Spleen (tissue), 11 donors: ENCODE results near the gene UQCR10. TPM values are rescaled to one million over a fixed set of nuclear protein-coding genes. Genes with fewer than 3 reads are reported as not detected.

Experiments used
- DNase-seq: peaks from one replicate; pipeline ENCODE4 v3.0.0-alpha.2; 2020
- H3K27ac ChIP-seq, 8 donors: fragments of 200-600 bp; sonication (generic) in 7 of 8; 1 replicate in 4 of 8; 2 replicates in 4 of 8; pipeline versions ENCODE4 v1.5.0 to v1.8.0; 2016 to 2021; ENCODE audit warnings: inconsistent platforms in 4 of 8, mild to moderate bottlenecking in 4 of 8, moderate library complexity in 1 of 8
- H3K27me3 ChIP-seq, 7 donors: fragments of 200-600 bp; sonication (generic) in 6 of 7; replicated peaks in 1 of 7; 1 replicate in 4 of 7; 2 replicates in 3 of 7; pipeline versions ENCODE4 v1.5.0 to v1.8.0; 2016 to 2021; ENCODE audit warnings: inconsistent platforms in 3 of 7, mild to moderate bottlenecking in 1 of 7
- H3K36me3 ChIP-seq, 6 donors: fragments of 200-600 bp; sonication (generic) in 5 of 6; 1 replicate in 4 of 6; 2 replicates in 2 of 6; pipeline versions ENCODE4 v1.5.0 to v1.8.0; 2016 to 2021; ENCODE audit warnings: inconsistent platforms in 2 of 6
- H3K4me1 ChIP-seq, 6 donors: fragments of 200-600 bp; sonication (generic) in 5 of 6; 1 replicate in 3 of 6; 2 replicates in 3 of 6; pipeline versions ENCODE4 v1.5.0 to v1.8.0; 2016 to 2021; ENCODE audit warnings: inconsistent platforms in 3 of 6
- H3K4me3 ChIP-seq, 8 donors: fragments of 200-600 bp; sonication (generic) in 7 of 8; 1 replicate in 4 of 8; 2 replicates in 4 of 8; pipeline versions ENCODE4 v1.5.0 to v1.8.0; 2016 to 2021; ENCODE audit warnings: inconsistent platforms in 4 of 8, mild to moderate bottlenecking in 4 of 8, moderate library complexity in 2 of 8
- H3K9me3 ChIP-seq, 8 donors: fragments of 200-600 bp; sonication (generic) in 7 of 8; 1 replicate in 4 of 8; 2 replicates in 4 of 8; pipeline versions ENCODE4 v1.5.0 to v1.8.0; 2016 to 2021; ENCODE audit warnings: inconsistent platforms in 4 of 8
- CTCF ChIP-seq, 11 experiments: fragments of 200-600 bp in 7 of 11; fragments of 450-650 bp in 4 of 11; sonication (generic) in 4 of 11; IDR thresholded peaks in 8 of 11; conservative IDR thresholded peaks in 3 of 11; 1 replicate in 7 of 11; 2 replicates in 4 of 11; pipeline versions ENCODE4 v1.4.0 to v1.8.0; 2016 to 2021; ENCODE audit warnings: antibody characterized with exemption in 11 of 11, inconsistent platforms in 4 of 11, mild to moderate bottlenecking in 1 of 11
- POLR2A ChIP-seq, 3 donors: fragments of 450-650 bp; IDR thresholded peaks; one replicate each; pipeline ENCODE4 v1.5.1; 2017; ENCODE audit warnings: antibody characterized with exemption in 3 of 3, mild to moderate bottlenecking in 1 of 3
- POLR2AphosphoS5 ChIP-seq, 3 donors: sonication (generic); formaldehyde crosslinking; IDR thresholded peaks; one replicate each; pipeline ENCODE4 v1.5.1; 2017; ENCODE audit warnings: antibody characterized with exemption in 3 of 3
- WGBS, 5 donors: extraction: QIAGEN DNeasy Blood & Tissue Kit in 3 of 5; methylation state at CpG; one replicate each; pipeline versions ENCODE4 v1.1.5 to v1.1.7; 2013 to 2018; 5-methylcytosine and 5-hydroxymethylcytosine counted together
- intact Hi-C: fragments of 100-400 bp; cut with DNase I; formaldehyde crosslinking; loops from one replicate; pipeline ENCODE4 v1.15.0; 2023; ENCODE audit warnings: low total_unique reads
- polyA plus RNA-seq, 3 donors: library from polyadenylated mRNA; stranded (reverse); fragments of 200-250 nt; gene quantifications; one replicate each; pipeline ENCODE4 v1.2.1, GENCODE V29; 2013
- total RNA-seq, 7 donors: library from RNA; depleted of rRNA in 3 of 7; stranded (reverse); fragments of >200 nt in 3 of 7; fragmentation: NEBNext Ultra II Directional in 4 of 7; extraction: Animal tissue kit (Norgen Biotek cat#: 25700) in 4 of 7; gene quantifications; one replicate each; pipeline versions ENCODE4 v1.1.0 to v1.2.1, GENCODE V29; 2016 to 2021
- donor health status: healthy with polysubstance abuse.
- donor health status: DM: no; HTN: no; CAD: no; lungs with moderate emphysema.
- donor health status: DM: no; HTN: no; CAD: no.
- donor health status: Bipolar disorder and iron deficiency.
- donor health status: healthy.
- donor health status: DM: no; HTN: no; CAD: no.
- donor health status: DM: yes; HTN: yes; CAD: no.

Gene UQCR10
- total and polyA plus RNA-seq, 10 donors, result 32.8 to 174 (median 59.3) TPM

- Histone ChIP-seq H3K27me3 (no peaks in the 10 kb centered on the region), H3K36me3 (peaks cover 3 to 100% (median 48%) of the 10 kb centered on the region in 6 donors), H3K4me1 (peaks cover 0 to 4% (median 0%) of the 10 kb centered on the region in 6 donors), H3K4me3 (no peak overlapping the region), H3K27ac (no peak overlapping the region), H3K9me3 (no peaks in the 10 kb centered on the region)
- DNase-seq, result no peak
- 87 to 94% (median 91%) methylated on average over 21 to 22 of the region's 22 CpGs for WGBS, 5 donors
- intact Hi-C loops, result no loop called here
- TF ChIP-seq CTCF (IDR thresholded peaks at IDR 0.05 in 8 of 11, conservative IDR thresholded peaks at IDR 0.05 in 3 of 11) (no peak), POLR2A (IDR thresholded peaks at IDR 0.05) (no peak), POLR2AphosphoS5 (IDR thresholded peaks at IDR 0.05) (no peak)
Observed at GRCh38 chr22:29737251-29738117, 29.7 kb upstream of the UQCR10 start.

- Histone ChIP-seq H3K27ac (no peak overlapping the region), H3K9me3 (no peaks in the 10 kb centered on the region), H3K36me3 (peaks cover 3 to 100% (median 52%) of the 10 kb centered on the region in 6 donors), H3K4me1 (peaks cover 0 to 4% (median 0%) of the 10 kb centered on the region in 6 donors), H3K27me3 (no peaks in the 10 kb centered on the region), H3K4me3 (no peak overlapping the region)
- no peak for TF ChIP-seq POLR2AphosphoS5 (IDR thresholded peaks at IDR 0.05)
- DNase-seq, result no peak
- WGBS, 5 donors, result 79 to 92% (median 86%) methylated on average over 12 to 15 of the region's 15 CpGs
- intact Hi-C loops, result no loop called here
Observed at GRCh38 chr22:29738118-29738815, 28.9 kb upstream of the UQCR10 start.

- Histone ChIP-seq H3K9me3 (no peaks in the 10 kb centered on the region), H3K4me1 (no peaks in the 10 kb centered on the region), H3K27ac (no peak overlapping the region), H3K4me3 (no peak overlapping the region), H3K27me3 (no peaks in the 10 kb centered on the region), H3K36me3 (peaks cover 3 to 100% (median 50%) of the 10 kb centered on the region in 6 donors)
- TF ChIP-seq POLR2A (IDR thresholded peaks at IDR 0.05), result no peak
- no peak for TF ChIP-seq POLR2AphosphoS5 (IDR thresholded peaks at IDR 0.05)
- TF ChIP-seq CTCF (IDR thresholded peaks at IDR 0.05 in 8 of 11, conservative IDR thresholded peaks at IDR 0.05 in 3 of 11), result no peak
- WGBS, 5 donors, result 82 to 98% (median 94%) methylated on average over 12 to 17 of the region's 17 CpGs
- intact Hi-C loops, result no loop called here
- DNase-seq, result no peak
Observed at GRCh38 chr22:29739346-29739875, 27.8 kb upstream of the UQCR10 start.

GRCh38 chr22:29740216-29740615 lies 27.0 kb upstream of the UQCR10 start:
- no peak for DNase-seq
- H3K4me1 ChIP-seq, result no peaks in the 10 kb centered on the region
- no peak overlapping the region for H3K4me3 ChIP-seq
- H3K36me3 ChIP-seq, result peaks cover 3 to 100% (median 55%) of the 10 kb centered on the region in 6 donors
- no peaks in the 10 kb centered on the region for H3K9me3 ChIP-seq
- no peak overlapping the region for H3K27ac ChIP-seq
- no peaks in the 10 kb centered on the region for H3K27me3 ChIP-seq
- 94 to 100% (median 97%) methylated on average over 2 to 5 of the region's 5 CpGs for WGBS, 5 donors
- intact Hi-C loops, result no loop called here
- TF ChIP-seq POLR2AphosphoS5 (IDR thresholded peaks at IDR 0.05) (no peak), CTCF (IDR thresholded peaks at IDR 0.05 in 8 of 11, conservative IDR thresholded peaks at IDR 0.05 in 3 of 11) (no peak), POLR2A (IDR thresholded peaks at IDR 0.05) (no peak)
